Neural cell (in vitro differentiated cells): ENCODE data around the gene MAD1L1.

Experiments used
- CTCF ChIP-seq: fragments of 450-650 bp; IDR thresholded peaks from 2 replicates; pipeline ENCODE4 v1.5.1; 2014; ENCODE audit warnings: antibody characterized with exemption, mild to moderate bottlenecking, moderate library complexity; ENCODE audit not compliant: poor library complexity, severe bottlenecking
- EP300 ChIP-seq: fragments of 450-650 bp; conservative IDR thresholded peaks from 2 replicates; pipeline ENCODE4 v1.6.1; 2014; ENCODE audit warnings: antibody characterized with exemption, mild to moderate bottlenecking, moderate library complexity; ENCODE audit not compliant: poor library complexity, severe bottlenecking
- EZH2 ChIP-seq: fragments of 200-600, 300-800 bp; shearing (Covaris generic), sonication (generic); IDR thresholded peaks from 2 replicates; pipeline ENCODE4 v1.6.1; 2014; ENCODE audit warnings: antibody characterized with exemption, low read length, borderline replicate concordance, mild to moderate bottlenecking; ENCODE audit not compliant: insufficient read depth, poor library complexity, severe bottlenecking
- MXI1 ChIP-seq: fragments of 450-650 bp; conservative IDR thresholded peaks from 2 replicates; pipeline ENCODE4 v1.6.1; 2014; ENCODE audit warnings: antibody characterized with exemption, mild to moderate bottlenecking; ENCODE audit not compliant: poor library complexity, severe bottlenecking
- POLR2AphosphoS5 ChIP-seq: IDR thresholded peaks from 2 replicates; pipeline ENCODE4 v1.6.1; 2012
- RAD21 ChIP-seq: fragments of 450-650 bp; conservative IDR thresholded peaks from 2 replicates; pipeline ENCODE4 v1.6.1; 2014; ENCODE audit warnings: antibody characterized with exemption, mild to moderate bottlenecking, moderate library complexity
- REST ChIP-seq: IDR thresholded peaks from 2 replicates; pipeline ENCODE4 v1.6.1; 2012; ENCODE audit warnings: borderline replicate concordance
- SMC3 ChIP-seq: fragments of 450-650 bp; conservative IDR thresholded peaks from 2 replicates; pipeline ENCODE4 v1.6.1; 2014; ENCODE audit warnings: antibody characterized with exemption, mild to moderate bottlenecking, moderate library complexity; ENCODE audit not compliant: poor library complexity
- TAF1 ChIP-seq: IDR thresholded peaks from 2 replicates; pipeline ENCODE4 v1.6.1; 2012; ENCODE audit warnings: low read depth

GRCh38 chr7:1989049-1989860, 243.5 kb downstream of the MAD1L1 start:
- TF ChIP-seq POLR2AphosphoS5 (no peak), CTCF (no peak), EZH2 (no peak), RAD21 (no peak), EP300 (no peak), SMC3 (no peak), TAF1 (no peak), MXI1 (no peak), REST (no peak)
